Neural progenitor cell (in vitro differentiated cells): Measurements from ENCODE around the gene MRPS10.

Source experiments
- CTCF ChIP-seq: fragments of 200-600 bp; sonication (generic); IDR thresholded peaks from 2 replicates; pipeline ENCODE4 v1.5.1; 2017; ENCODE audit warnings: antibody characterized with exemption, mild to moderate bottlenecking
- EZH2 ChIP-seq: fragments of 200-600 bp; sonication (generic); IDR thresholded peaks from 2 replicates; pipeline ENCODE4 v1.6.1; 2017; ENCODE audit warnings: antibody characterized with exemption, mild to moderate bottlenecking, moderate library complexity

- TF ChIP-seq CTCF (no peak), EZH2 (no peak)
These were observed 24.2 kb downstream of the MRPS10 start for GRCh38 chr6:42193491-42193894.
